KMS-11 (cell line): ENCODE data around the gene TRIM25.

Source experiments
- H2AFZ ChIP-seq: fragments of 200-600 bp; sonication (generic); 2 replicates; pipeline ENCODE4 v1.6.1; 2016; ENCODE audit warnings: antibody characterized with exemption, mixed run types, low read depth
- H3K27ac ChIP-seq: fragments of 200-600 bp; sonication (generic); 2 replicates; pipeline ENCODE4 v1.6.1; 2016; ENCODE audit warnings: mild to moderate bottlenecking, mixed run types
- H3K27me3 ChIP-seq: fragments of 200-600 bp; sonication (generic); 2 replicates; pipeline ENCODE4 v1.6.1; 2017; ENCODE audit warnings: mild to moderate bottlenecking, low read depth, mixed run types, moderate library complexity; ENCODE audit not compliant: insufficient read depth
- H3K36me3 ChIP-seq: fragments of 200-600 bp; sonication (generic); 2 replicates; pipeline ENCODE4 v1.6.1; 2017; ENCODE audit warnings: mild to moderate bottlenecking, mixed run types; ENCODE audit not compliant: insufficient read depth
- H3K4me1 ChIP-seq: fragments of 200-600 bp; sonication (generic); 2 replicates; pipeline ENCODE4 v1.6.1; 2016; ENCODE audit warnings: mild to moderate bottlenecking, low read depth, mixed run types; ENCODE audit not compliant: poor library complexity, severe bottlenecking
- H3K4me2 ChIP-seq: fragments of 200-600 bp; sonication (generic); 2 replicates; pipeline ENCODE4 v1.7.0; 2016; ENCODE audit warnings: mild to moderate bottlenecking, mixed run types
- H3K4me3 ChIP-seq: fragments of 200-600 bp; sonication (generic); IDR thresholded peaks from 2 replicates; pipeline ENCODE4 v1.6.1; 2017; ENCODE audit warnings: low read depth, low read length, mixed read lengths; ENCODE audit not compliant: insufficient read depth
- H3K79me2 ChIP-seq: fragments of 200-600 bp; sonication (generic); 2 replicates; pipeline ENCODE4 v1.6.1; 2016; ENCODE audit warnings: low read depth, mixed run types; ENCODE audit not compliant: insufficient read depth
- H3K9ac ChIP-seq: fragments of 200-600 bp; sonication (generic); 2 replicates; pipeline ENCODE4 v1.6.1; 2016; ENCODE audit warnings: mild to moderate bottlenecking, mixed run types
- H4K20me1 ChIP-seq: fragments of 200-600 bp; sonication (generic); 2 replicates; pipeline ENCODE4 v1.6.1; 2016; ENCODE audit warnings: mild to moderate bottlenecking, mixed run types; ENCODE audit not compliant: insufficient read depth
- TF ChIP-seq, protein P1 (sequence below): fragments of 200-600 bp; sonication (generic); conservative IDR thresholded peaks from 2 replicates; pipeline ENCODE4 v1.6.1; 2017; ENCODE audit warnings: low read depth, mild to moderate bottlenecking, antibody characterized with exemption, low read length, moderate library complexity, mixed read lengths

Gene TRIM25

DNA sequence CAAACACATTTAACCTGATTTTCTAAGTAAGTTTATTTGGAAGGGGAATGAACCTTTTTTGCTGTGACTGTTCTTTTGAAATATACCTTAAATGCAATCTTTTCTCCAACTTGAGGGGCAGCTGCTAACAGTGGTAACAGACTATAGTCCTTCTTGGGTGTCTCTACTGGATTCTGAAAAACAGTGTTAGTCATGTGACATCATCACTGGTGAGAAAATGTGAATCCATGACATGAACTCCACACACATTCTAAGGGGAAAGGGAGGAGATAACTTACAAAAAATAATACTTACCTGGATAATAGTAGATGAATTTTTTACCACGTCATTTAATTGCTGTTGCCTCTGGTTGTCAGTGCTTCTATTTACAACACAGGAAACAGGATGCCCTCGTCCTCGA lies 35.7 kb upstream of the TRIM25 start:
- no peak overlapping the region for H3K27ac ChIP-seq
- H3K27me3 ChIP-seq = no peaks in the 10 kb centered on the region
- H3K4me3 ChIP-seq = no peak overlapping the region
- no peaks in the 10 kb centered on the region for H4K20me1 ChIP-seq
- no peaks in the 10 kb centered on the region; the same call in 1 of the 2 replicates for H3K36me3 ChIP-seq
- no peak overlapping the region for H3K9ac ChIP-seq
- H3K79me2 ChIP-seq = peaks cover 11% of the 10 kb centered on the region; the same call in 1 of the 2 replicates
- H2AFZ ChIP-seq = no peak overlapping the region
- TF ChIP-seq, protein P1, sequence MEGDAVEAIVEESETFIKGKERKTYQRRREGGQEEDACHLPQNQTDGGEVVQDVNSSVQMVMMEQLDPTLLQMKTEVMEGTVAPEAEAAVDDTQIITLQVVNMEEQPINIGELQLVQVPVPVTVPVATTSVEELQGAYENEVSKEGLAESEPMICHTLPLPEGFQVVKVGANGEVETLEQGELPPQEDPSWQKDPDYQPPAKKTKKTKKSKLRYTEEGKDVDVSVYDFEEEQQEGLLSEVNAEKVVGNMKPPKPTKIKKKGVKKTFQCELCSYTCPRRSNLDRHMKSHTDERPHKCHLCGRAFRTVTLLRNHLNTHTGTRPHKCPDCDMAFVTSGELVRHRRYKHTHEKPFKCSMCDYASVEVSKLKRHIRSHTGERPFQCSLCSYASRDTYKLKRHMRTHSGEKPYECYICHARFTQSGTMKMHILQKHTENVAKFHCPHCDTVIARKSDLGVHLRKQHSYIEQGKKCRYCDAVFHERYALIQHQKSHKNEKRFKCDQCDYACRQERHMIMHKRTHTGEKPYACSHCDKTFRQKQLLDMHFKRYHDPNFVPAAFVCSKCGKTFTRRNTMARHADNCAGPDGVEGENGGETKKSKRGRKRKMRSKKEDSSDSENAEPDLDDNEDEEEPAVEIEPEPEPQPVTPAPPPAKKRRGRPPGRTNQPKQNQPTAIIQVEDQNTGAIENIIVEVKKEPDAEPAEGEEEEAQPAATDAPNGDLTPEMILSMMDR = no peak
- no peak overlapping the region for H3K4me2 ChIP-seq
- no peaks in the 10 kb centered on the region for H3K4me1 ChIP-seq

DNA sequence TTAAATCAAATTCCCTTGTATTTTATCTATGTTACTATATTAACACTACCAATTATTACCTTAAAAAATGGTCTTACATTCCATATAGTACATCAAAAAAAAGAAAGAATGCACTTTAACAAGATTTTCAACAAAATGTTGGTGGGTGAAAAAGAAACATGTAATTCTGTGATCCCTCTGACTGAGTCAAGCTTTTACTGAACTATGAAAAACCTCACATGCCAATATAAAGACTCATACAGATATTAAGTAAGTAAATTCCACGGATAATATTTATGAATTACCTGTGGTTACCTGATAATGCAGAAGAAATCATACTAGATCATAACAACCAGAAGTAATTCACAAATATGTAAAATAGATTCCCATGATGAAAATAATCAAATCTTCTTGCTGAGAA lies 34.6 kb upstream of the TRIM25 start:
- no peaks in the 10 kb centered on the region for H3K27me3 ChIP-seq
- no peak overlapping the region for H2AFZ ChIP-seq
- no peak overlapping the region for H3K4me3 ChIP-seq
- no peaks in the 10 kb centered on the region for H4K20me1 ChIP-seq
- peaks cover 6% of the 10 kb centered on the region; the same call in 1 of the 2 replicates for H3K79me2 ChIP-seq
- H3K27ac ChIP-seq = no peak overlapping the region
- H3K36me3 ChIP-seq = no peaks in the 10 kb centered on the region; the same call in 1 of the 2 replicates
- TF ChIP-seq, protein P1 = no peak
- no peak overlapping the region for H3K4me2 ChIP-seq
- no peaks in the 10 kb centered on the region for H3K4me1 ChIP-seq
- H3K9ac ChIP-seq = no peak overlapping the region

DNA sequence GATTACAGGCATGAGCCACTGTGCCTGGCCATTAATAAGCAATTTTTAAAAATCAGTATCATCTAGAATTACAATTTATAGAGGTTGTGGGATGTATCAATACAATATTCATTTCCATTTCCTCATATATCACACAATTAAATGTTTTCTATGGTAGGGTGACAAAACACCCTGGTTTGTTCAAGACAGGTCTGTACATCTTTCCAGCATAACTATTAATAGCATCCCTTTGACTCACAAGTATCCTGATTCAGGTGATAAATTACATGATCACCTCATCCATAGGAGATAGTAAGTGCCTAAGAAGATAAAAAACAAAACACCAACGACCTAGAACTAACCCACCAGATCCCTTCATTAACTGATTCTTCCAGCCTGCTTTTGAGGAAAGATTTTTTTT lies 33.9 kb upstream of the TRIM25 start:
- Histone ChIP-seq H3K27me3 (no peaks in the 10 kb centered on the region), H4K20me1 (no peaks in the 10 kb centered on the region), H3K27ac (no peak overlapping the region), H3K79me2 (peaks cover 6% of the 10 kb centered on the region; the same call in 1 of the 2 replicates), H3K4me1 (no peaks in the 10 kb centered on the region), H3K4me2 (no peak overlapping the region), H2AFZ (no peak overlapping the region), H3K9ac (no peak overlapping the region), H3K4me3 (no peak overlapping the region), H3K36me3 (no peaks in the 10 kb centered on the region; the same call in 1 of the 2 replicates)
- TF ChIP-seq, protein P1 = no peak

DNA sequence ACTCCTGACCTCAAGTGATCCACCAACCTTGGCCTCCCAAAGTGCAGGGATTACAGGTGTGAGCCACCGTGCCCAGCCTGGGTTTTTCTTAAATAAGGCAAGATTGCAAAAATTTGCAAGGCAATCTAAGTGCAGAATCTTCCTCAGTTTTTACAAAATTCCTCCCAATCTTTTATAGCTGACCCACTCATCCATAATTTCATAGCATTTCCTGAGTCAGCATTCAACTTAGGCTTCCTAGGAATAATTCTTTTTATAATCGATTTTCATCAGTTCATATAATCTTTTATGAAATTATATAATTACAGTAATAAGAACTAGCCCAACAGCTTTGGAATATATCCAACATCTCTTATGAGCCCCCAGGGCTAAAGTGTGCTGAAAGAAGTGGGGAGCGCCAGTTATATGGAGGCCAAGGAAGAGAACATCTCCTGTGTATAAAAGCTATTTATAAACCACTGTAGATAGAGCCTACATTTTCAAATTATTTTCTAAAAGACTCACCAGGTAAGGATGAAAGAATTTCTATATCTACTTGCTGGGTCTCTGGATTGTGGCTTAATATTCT lies 32.2 kb upstream of the TRIM25 start:
- no peaks in the 10 kb centered on the region for H3K4me1 ChIP-seq

More for the DNA sequence above, 32.2 kb upstream of the TRIM25 start:
- Histone ChIP-seq H3K36me3 (no peaks in the 10 kb centered on the region; the same call in 1 of the 2 replicates), H2AFZ (no peak overlapping the region), H3K4me3 (no peak overlapping the region), H3K4me2 (no peak overlapping the region), H4K20me1 (no peaks in the 10 kb centered on the region), H3K9ac (no peak overlapping the region), H3K27ac (no peak overlapping the region), H3K79me2 (no peaks in the 10 kb centered on the region), H3K27me3 (no peaks in the 10 kb centered on the region)
- TF ChIP-seq, protein P1 = no peak
